NOMO-1 treated with dmso at 0.1 percent for 144 hours (cell line): Measurements from ENCODE around the gene NABP2.
"Not testable (repeated sequence)": the region's sequence is repeated elsewhere in the genome, so short reads cannot be mapped to it uniquely, and the experiment has no call there.

ENCODE experiments used
- DNase-seq: peaks from one replicate; lab custom pipeline; 2025; ENCODE audit not compliant: unreplicated experiment; lab: John Stamatoyannopoulos, UW

Gene NABP2

GRCh38 chr12:56243731-56244181 is 19.6 kb downstream of the NABP2 start:
- DNase-seq, result no peak

- DNase-seq, result no peak
Measured at GRCh38 chr12:56244494-56244893, 20.4 kb downstream of the NABP2 start.

GRCh38 chr12:56247923-56248322 is 23.8 kb downstream of the NABP2 start:
- DNase-seq, result no peak

- no peak for DNase-seq
Measured at GRCh38 chr12:56248711-56249110, 24.6 kb downstream of the NABP2 start.

GRCh38 chr12:56252649-56253048 is 28.5 kb downstream of the NABP2 start:
- no peak for DNase-seq

GRCh38 chr12:56253091-56253490 is 28.9 kb downstream of the NABP2 start:
- DNase-seq, result no peak

- no peak for DNase-seq
Measured at GRCh38 chr12:56255671-56256070, 31.5 kb downstream of the NABP2 start.

GRCh38 chr12:56256326-56256960 is 32.3 kb downstream of the NABP2 start:
- DNase-seq, result no peak

GRCh38 chr12:56257071-56257470 is 32.9 kb downstream of the NABP2 start:
- no peak for DNase-seq

- DNase-seq, result no peak
Measured at GRCh38 chr12:56257491-56258067, 33.4 kb downstream of the NABP2 start.

GRCh38 chr12:56258068-56258819 is 34.1 kb downstream of the NABP2 start, which contains the start of gene ANKRD52:
Gene ANKRD52 (minus strand): TSS chr12:56258384. CDS start chr12:56258269, 115 bp downstream.
- peak; percentile 61 for DNase-seq

- no peak for DNase-seq
Measured at GRCh38 chr12:56258820-56259183, 34.7 kb downstream of the NABP2 start.

- no peak for DNase-seq
Measured at GRCh38 chr12:56260380-56260779, 36.2 kb downstream of the NABP2 start.

- no peak for DNase-seq
Measured at GRCh38 chr12:56260921-56261320, 36.8 kb downstream of the NABP2 start.

- DNase-seq, result no peak
Measured at GRCh38 chr12:56261503-56262232, 37.5 kb downstream of the NABP2 start.

- DNase-seq, result not testable (repeated sequence)
Measured at GRCh38 chr12:56262955-56263354, 38.8 kb downstream of the NABP2 start.

GRCh38 chr12:56266068-56266692 is 42.0 kb downstream of the NABP2 start:
- DNase-seq, result not testable (repeated sequence)

GRCh38 chr12:56266693-56267442 is 42.7 kb downstream of the NABP2 start, which contains the start of gene COQ10A:
Gene COQ10A (plus strand): TSS chr12:56266942. CDS start chr12:56267119, 177 bp downstream.
- DNase-seq, result peak; percentile 84

- no peak for DNase-seq
Measured at GRCh38 chr12:56267443-56268071, 43.4 kb downstream of the NABP2 start.

GRCh38 chr12:56271031-56271430 is 46.9 kb downstream of the NABP2 start:
- DNase-seq, result no peak
